WTC11 (cell line): ENCODE measurements around the gene ARHGAP23. TPM values are rescaled to one million over a fixed set of nuclear protein-coding genes. Genes with fewer than 3 reads are reported as not detected.
A peak's percentile ranks its signal among the peaks of the same experiment; 100 is the strongest.

Experiments
- ATAC-seq: fragments of 200-7000 bp; cut with Tn5 transposase; 2 replicates; pipeline ENCODE4 v1.10.0; 2021; ENCODE audit warnings: mild to moderate bottlenecking, moderate library complexity
- CTCF ChIA-PET: fragments of 300-600 bp; sonication (Branson Sonifier 250); formaldehyde crosslinking; loops from one replicate; lab custom pipeline; 2021; ENCODE audit warnings: antibody characterized with exemption; lab: Charles Lee
- POLR2A ChIA-PET: fragments of 350-600 bp; sonication (Branson Sonifier 250); formaldehyde crosslinking; loops from one replicate; lab custom pipeline; 2021; ENCODE audit warnings: antibody characterized with exemption; lab: Charles Lee
- DNase-seq: peaks from one replicate; pipeline ENCODE4 v3.0.0; 2021; ENCODE audit warnings: low spot score
- H3K27ac Mint-ChIP-seq: 2 replicates; pipeline ENCODE4 v1.8.0; 2021; ENCODE audit warnings: mixed read lengths
- H3K27me3 Mint-ChIP-seq: 2 replicates; pipeline ENCODE4 v1.8.0; 2021; ENCODE audit warnings: low read depth, mild to moderate bottlenecking, moderate library complexity, mixed read lengths
- H3K36me3 Mint-ChIP-seq: 2 replicates; pipeline ENCODE4 v1.8.0; 2021; ENCODE audit warnings: mixed read lengths
- H3K4me1 Mint-ChIP-seq: 2 replicates; pipeline ENCODE4 v1.8.0; 2022; ENCODE audit warnings: mixed read lengths
- H3K4me3 Mint-ChIP-seq: 2 replicates; pipeline ENCODE4 v1.8.0; 2021; ENCODE audit warnings: mild to moderate bottlenecking, moderate library complexity, mixed read lengths
- H3K9me3 Mint-ChIP-seq: 2 replicates; pipeline ENCODE4 v1.8.0; 2021; ENCODE audit warnings: mixed read lengths
- ATF2 ChIP-seq: sonication (generic); formaldehyde crosslinking; IDR thresholded peaks from 2 replicates; pipeline ENCODE4 v1.8.1; 2022; ENCODE audit warnings: low read depth, missing genetic modification reagents, borderline replicate concordance
- ATF6 ChIP-seq: sonication (generic); formaldehyde crosslinking; IDR thresholded peaks from 2 replicates; pipeline ENCODE4 v1.8.1; 2023; ENCODE audit warnings: mild to moderate bottlenecking, missing genetic modification reagents
- CDX4 ChIP-seq: fragments of 250-450 bp; sonication (Bioruptor Pico); IDR thresholded peaks from 2 replicates; pipeline ENCODE4 v1.9.0; 2021; ENCODE audit warnings: moderate library complexity, mild to moderate bottlenecking, inconsistent platforms, borderline replicate concordance
- CREB1 ChIP-seq: sonication (generic); formaldehyde crosslinking; IDR thresholded peaks from 2 replicates; pipeline ENCODE4 v1.8.0; 2023; ENCODE audit warnings: mild to moderate bottlenecking, missing genetic modification reagents
- FOXK1 ChIP-seq: sonication (generic); formaldehyde crosslinking; IDR thresholded peaks from 2 replicates; pipeline ENCODE4 v1.8.0; 2022; ENCODE audit warnings: mild to moderate bottlenecking, moderate library complexity, missing genetic modification reagents
- HMGXB4 ChIP-seq: sonication (generic); formaldehyde crosslinking; IDR thresholded peaks from 2 replicates; pipeline ENCODE4 v1.8.1; 2023; ENCODE audit warnings: mild to moderate bottlenecking, moderate library complexity, missing genetic modification reagents
- JAZF1 ChIP-seq: fragments of 250-450 bp; sonication (Bioruptor Pico); IDR thresholded peaks from 2 replicates; pipeline ENCODE4 v1.9.0; 2021; ENCODE audit warnings: moderate library complexity, mild to moderate bottlenecking, inconsistent platforms
- MYBL2 ChIP-seq: sonication (generic); formaldehyde crosslinking; IDR thresholded peaks from 2 replicates; pipeline ENCODE4 v1.8.1; 2023; ENCODE audit warnings: mild to moderate bottlenecking, moderate library complexity, missing genetic modification reagents
- NFYB ChIP-seq: sonication (generic); formaldehyde crosslinking; conservative IDR thresholded peaks from 2 replicates; pipeline ENCODE4 v1.8.0; 2022; ENCODE audit warnings: low read depth, missing genetic modification reagents
- NR2C2 ChIP-seq: sonication (generic); formaldehyde crosslinking; IDR thresholded peaks from 2 replicates; pipeline ENCODE4 v1.8.0; 2022; ENCODE audit warnings: mild to moderate bottlenecking, missing genetic modification reagents
- NR3C1 ChIP-seq: sonication (generic); formaldehyde crosslinking; conservative IDR thresholded peaks from 2 replicates; pipeline ENCODE4 v1.8.1; 2023; ENCODE audit warnings: low read depth, mild to moderate bottlenecking, missing genetic modification reagents
- OVOL2 ChIP-seq: fragments of 250-450 bp; sonication (Bioruptor Pico); IDR thresholded peaks from 2 replicates; pipeline ENCODE4 v1.9.0; 2021; ENCODE audit warnings: mild to moderate bottlenecking, borderline replicate concordance
- PRRX2 ChIP-seq: fragments of 250-450 bp; sonication (Bioruptor Pico); IDR thresholded peaks from 2 replicates; pipeline ENCODE4 v1.8.0; 2021; ENCODE audit warnings: mild to moderate bottlenecking
- TEAD1 ChIP-seq: sonication (generic); formaldehyde crosslinking; IDR thresholded peaks from 2 replicates; pipeline ENCODE4 v1.8.0; 2022; ENCODE audit warnings: mild to moderate bottlenecking, missing genetic modification reagents
- ZNF121 ChIP-seq: sonication (generic); formaldehyde crosslinking; IDR thresholded peaks from 2 replicates; pipeline ENCODE4 v1.8.0; 2023; ENCODE audit warnings: missing genetic modification reagents
- ZNF232 ChIP-seq: sonication (generic); formaldehyde crosslinking; IDR thresholded peaks from 2 replicates; pipeline ENCODE4 v1.8.0; 2022; ENCODE audit warnings: mild to moderate bottlenecking, missing genetic modification reagents
- ZNF396 ChIP-seq: fragments of 250-450 bp; sonication (Bioruptor Pico); IDR thresholded peaks from 2 replicates; pipeline ENCODE4 v1.8.0; 2021; ENCODE audit warnings: mild to moderate bottlenecking, moderate library complexity, borderline replicate concordance
- ZNF423 ChIP-seq: fragments of 250-450 bp; sonication (Bioruptor Pico); IDR thresholded peaks from 2 replicates; pipeline ENCODE4 v2.1.2; 2022; ENCODE audit warnings: mild to moderate bottlenecking, moderate library complexity
- total RNA-seq: library from RNA; stranded (reverse); gene quantifications from 3 replicates; pipeline ENCODE4 v1.2.3, GENCODE V29; 2021
- TF ChIP-seq, protein P1 (sequence below): sonication (generic); formaldehyde crosslinking; IDR thresholded peaks from 2 replicates; pipeline ENCODE4 v1.8.1; 2023; ENCODE audit warnings: mild to moderate bottlenecking, missing genetic modification reagents, moderate library complexity
- TF ChIP-seq, protein P2 (sequence below): sonication (generic); formaldehyde crosslinking; conservative IDR thresholded peaks from 2 replicates; pipeline ENCODE4 v1.8.1; 2022; ENCODE audit warnings: mild to moderate bottlenecking, missing genetic modification reagents
- TF ChIP-seq, protein P3 (sequence below): sonication (generic); formaldehyde crosslinking; IDR thresholded peaks from 2 replicates; pipeline ENCODE4 v1.8.1; 2022; ENCODE audit warnings: low read depth, mild to moderate bottlenecking, moderate library complexity, missing genetic modification reagents, borderline replicate concordance
- TF ChIP-seq, protein P4 (sequence below): fragments of 250-450 bp; sonication (Bioruptor Pico); IDR thresholded peaks from 2 replicates; pipeline ENCODE4 v1.9.0; 2021; ENCODE audit warnings: mild to moderate bottlenecking, borderline replicate concordance
- TF ChIP-seq, protein P5 (sequence below): sonication (generic); formaldehyde crosslinking; IDR thresholded peaks from 2 replicates; pipeline ENCODE4 v1.8.1; 2023; ENCODE audit warnings: mild to moderate bottlenecking, missing genetic modification reagents, moderate library complexity

The ARHGAP23 gene
- total RNA-seq, 1 experiment from 2014 or later, result 66.0 TPM

- ChIA-PET POLR2A (interaction anchor here (0.6 to 3.5 kb wide), 15 partner anchors 36 to 183 kb away, joined by 3 to 23 read pairs (median 3); no protein-coding TSS in a partner anchor), CTCF (interaction anchor here (0.6 to 7.3 kb wide), 63 partner anchors 11 to 252 kb away, joined by 3 to 74 read pairs (median 6); partner anchors contain the start of genes ARHGAP23 and SRCIN1)
- Mint-ChIP-seq H3K27me3 (peaks cover 33% of the 10 kb centered on the region), H3K4me3 (peak overlapping the region; percentile 79), H3K36me3 (peaks cover 6% of the 10 kb centered on the region), H3K27ac (no peak overlapping the region; the same call in 1 of the 2 replicates), H3K9me3 (no peaks in the 10 kb centered on the region), H3K4me1 (peaks cover 33% of the 10 kb centered on the region)
- peak; percentile 69 for ATAC-seq
- DNase-seq, result peak; percentile 97
- TF ChIP-seq NR3C1 (CRISPR knock-in tag) (no peak), ATF6 (CRISPR knock-in tag) (no peak), ZNF232 (CRISPR knock-in tag) (0 out of 2 replicates have a peak, but pooled peaks have one; percentile 33), ZNF121 (no peak), CREB1 (no peak), CDX4 (CRISPR knock-in tag) (no peak), MYBL2 (no peak), ZNF396 (CRISPR knock-in tag) (no peak), TEAD1 (CRISPR knock-in tag) (no peak), NFYB (CRISPR knock-in tag) (no peak), FOXK1 (CRISPR knock-in tag) (no peak; the same call in 1 of the 2 replicates), JAZF1 (no peak), OVOL2 (CRISPR knock-in tag) (no peak), ZNF423 (CRISPR knock-in tag) (0 out of 2 replicates have a peak, but pooled peaks have one; percentile 12), NR2C2 (no peak), HMGXB4 (CRISPR knock-in tag) (no peak), ATF2 (CRISPR knock-in tag) (no peak), PRRX2 (CRISPR knock-in tag) (peak; percentile 73; the same call in 1 of the 2 replicates)
- TF ChIP-seq, protein P1, sequence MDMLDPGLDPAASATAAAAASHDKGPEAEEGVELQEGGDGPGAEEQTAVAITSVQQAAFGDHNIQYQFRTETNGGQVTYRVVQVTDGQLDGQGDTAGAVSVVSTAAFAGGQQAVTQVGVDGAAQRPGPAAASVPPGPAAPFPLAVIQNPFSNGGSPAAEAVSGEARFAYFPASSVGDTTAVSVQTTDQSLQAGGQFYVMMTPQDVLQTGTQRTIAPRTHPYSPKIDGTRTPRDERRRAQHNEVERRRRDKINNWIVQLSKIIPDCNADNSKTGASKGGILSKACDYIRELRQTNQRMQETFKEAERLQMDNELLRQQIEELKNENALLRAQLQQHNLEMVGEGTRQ (CRISPR knock-in tag), result no peak
- TF ChIP-seq, protein P2, sequence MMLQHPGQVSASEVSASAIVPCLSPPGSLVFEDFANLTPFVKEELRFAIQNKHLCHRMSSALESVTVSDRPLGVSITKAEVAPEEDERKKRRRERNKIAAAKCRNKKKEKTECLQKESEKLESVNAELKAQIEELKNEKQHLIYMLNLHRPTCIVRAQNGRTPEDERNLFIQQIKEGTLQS (CRISPR knock-in tag), result no peak
- TF ChIP-seq, protein P3, sequence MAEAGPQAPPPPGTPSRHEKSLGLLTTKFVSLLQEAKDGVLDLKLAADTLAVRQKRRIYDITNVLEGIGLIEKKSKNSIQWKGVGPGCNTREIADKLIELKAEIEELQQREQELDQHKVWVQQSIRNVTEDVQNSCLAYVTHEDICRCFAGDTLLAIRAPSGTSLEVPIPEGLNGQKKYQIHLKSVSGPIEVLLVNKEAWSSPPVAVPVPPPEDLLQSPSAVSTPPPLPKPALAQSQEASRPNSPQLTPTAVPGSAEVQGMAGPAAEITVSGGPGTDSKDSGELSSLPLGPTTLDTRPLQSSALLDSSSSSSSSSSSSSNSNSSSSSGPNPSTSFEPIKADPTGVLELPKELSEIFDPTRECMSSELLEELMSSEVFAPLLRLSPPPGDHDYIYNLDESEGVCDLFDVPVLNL (CRISPR knock-in tag), result no peak
- TF ChIP-seq, protein P4, sequence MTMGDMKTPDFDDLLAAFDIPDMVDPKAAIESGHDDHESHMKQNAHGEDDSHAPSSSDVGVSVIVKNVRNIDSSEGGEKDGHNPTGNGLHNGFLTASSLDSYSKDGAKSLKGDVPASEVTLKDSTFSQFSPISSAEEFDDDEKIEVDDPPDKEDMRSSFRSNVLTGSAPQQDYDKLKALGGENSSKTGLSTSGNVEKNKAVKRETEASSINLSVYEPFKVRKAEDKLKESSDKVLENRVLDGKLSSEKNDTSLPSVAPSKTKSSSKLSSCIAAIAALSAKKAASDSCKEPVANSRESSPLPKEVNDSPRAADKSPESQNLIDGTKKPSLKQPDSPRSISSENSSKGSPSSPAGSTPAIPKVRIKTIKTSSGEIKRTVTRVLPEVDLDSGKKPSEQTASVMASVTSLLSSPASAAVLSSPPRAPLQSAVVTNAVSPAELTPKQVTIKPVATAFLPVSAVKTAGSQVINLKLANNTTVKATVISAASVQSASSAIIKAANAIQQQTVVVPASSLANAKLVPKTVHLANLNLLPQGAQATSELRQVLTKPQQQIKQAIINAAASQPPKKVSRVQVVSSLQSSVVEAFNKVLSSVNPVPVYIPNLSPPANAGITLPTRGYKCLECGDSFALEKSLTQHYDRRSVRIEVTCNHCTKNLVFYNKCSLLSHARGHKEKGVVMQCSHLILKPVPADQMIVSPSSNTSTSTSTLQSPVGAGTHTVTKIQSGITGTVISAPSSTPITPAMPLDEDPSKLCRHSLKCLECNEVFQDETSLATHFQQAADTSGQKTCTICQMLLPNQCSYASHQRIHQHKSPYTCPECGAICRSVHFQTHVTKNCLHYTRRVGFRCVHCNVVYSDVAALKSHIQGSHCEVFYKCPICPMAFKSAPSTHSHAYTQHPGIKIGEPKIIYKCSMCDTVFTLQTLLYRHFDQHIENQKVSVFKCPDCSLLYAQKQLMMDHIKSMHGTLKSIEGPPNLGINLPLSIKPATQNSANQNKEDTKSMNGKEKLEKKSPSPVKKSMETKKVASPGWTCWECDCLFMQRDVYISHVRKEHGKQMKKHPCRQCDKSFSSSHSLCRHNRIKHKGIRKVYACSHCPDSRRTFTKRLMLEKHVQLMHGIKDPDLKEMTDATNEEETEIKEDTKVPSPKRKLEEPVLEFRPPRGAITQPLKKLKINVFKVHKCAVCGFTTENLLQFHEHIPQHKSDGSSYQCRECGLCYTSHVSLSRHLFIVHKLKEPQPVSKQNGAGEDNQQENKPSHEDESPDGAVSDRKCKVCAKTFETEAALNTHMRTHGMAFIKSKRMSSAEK, result no peak
- TF ChIP-seq, protein P5, sequence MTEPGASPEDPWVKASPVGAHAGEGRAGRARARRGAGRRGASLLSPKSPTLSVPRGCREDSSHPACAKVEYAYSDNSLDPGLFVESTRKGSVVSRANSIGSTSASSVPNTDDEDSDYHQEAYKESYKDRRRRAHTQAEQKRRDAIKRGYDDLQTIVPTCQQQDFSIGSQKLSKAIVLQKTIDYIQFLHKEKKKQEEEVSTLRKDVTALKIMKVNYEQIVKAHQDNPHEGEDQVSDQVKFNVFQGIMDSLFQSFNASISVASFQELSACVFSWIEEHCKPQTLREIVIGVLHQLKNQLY (CRISPR knock-in tag), result no peak
These were observed 80.9 kb downstream of the ARHGAP23 start for GRCh38 chr17:38508954-38509771.
